Skin epidermis (tissue), 12 donors: ENCODE measurements around the gene DISP3.
A peak's percentile ranks its signal among the peaks of the same experiment; 100 is the strongest.

Experiments
- H3K27ac ChIP-seq, 21 experiments: fragments of 200-600 bp; sonication (generic) in 11 of 21; one replicate each; pipeline ENCODE4 v1.5.0; 2020; ENCODE audit warnings: mild to moderate bottlenecking in 3 of 21, inconsistent platforms in 2 of 21, moderate library complexity in 2 of 21
- H3K4me3 ChIP-seq, 7 experiments: fragments of 200-600 bp; sonication (generic) in 2 of 7; one replicate each; pipeline ENCODE4 v1.5.0; 2020; ENCODE audit warnings: inconsistent platforms in 2 of 7, mild to moderate bottlenecking in 2 of 7, moderate library complexity in 1 of 7

DISP3 gene, protein sequence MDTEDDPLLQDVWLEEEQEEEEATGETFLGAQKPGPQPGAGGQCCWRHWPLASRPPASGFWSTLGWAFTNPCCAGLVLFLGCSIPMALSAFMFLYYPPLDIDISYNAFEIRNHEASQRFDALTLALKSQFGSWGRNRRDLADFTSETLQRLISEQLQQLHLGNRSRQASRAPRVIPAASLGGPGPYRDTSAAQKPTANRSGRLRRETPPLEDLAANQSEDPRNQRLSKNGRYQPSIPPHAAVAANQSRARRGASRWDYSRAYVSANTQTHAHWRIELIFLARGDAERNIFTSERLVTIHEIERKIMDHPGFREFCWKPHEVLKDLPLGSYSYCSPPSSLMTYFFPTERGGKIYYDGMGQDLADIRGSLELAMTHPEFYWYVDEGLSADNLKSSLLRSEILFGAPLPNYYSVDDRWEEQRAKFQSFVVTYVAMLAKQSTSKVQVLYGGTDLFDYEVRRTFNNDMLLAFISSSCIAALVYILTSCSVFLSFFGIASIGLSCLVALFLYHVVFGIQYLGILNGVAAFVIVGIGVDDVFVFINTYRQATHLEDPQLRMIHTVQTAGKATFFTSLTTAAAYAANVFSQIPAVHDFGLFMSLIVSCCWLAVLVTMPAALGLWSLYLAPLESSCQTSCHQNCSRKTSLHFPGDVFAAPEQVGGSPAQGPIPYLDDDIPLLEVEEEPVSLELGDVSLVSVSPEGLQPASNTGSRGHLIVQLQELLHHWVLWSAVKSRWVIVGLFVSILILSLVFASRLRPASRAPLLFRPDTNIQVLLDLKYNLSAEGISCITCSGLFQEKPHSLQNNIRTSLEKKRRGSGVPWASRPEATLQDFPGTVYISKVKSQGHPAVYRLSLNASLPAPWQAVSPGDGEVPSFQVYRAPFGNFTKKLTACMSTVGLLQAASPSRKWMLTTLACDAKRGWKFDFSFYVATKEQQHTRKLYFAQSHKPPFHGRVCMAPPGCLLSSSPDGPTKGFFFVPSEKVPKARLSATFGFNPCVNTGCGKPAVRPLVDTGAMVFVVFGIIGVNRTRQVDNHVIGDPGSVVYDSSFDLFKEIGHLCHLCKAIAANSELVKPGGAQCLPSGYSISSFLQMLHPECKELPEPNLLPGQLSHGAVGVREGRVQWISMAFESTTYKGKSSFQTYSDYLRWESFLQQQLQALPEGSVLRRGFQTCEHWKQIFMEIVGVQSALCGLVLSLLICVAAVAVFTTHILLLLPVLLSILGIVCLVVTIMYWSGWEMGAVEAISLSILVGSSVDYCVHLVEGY (N-terminal part only)

DNA sequence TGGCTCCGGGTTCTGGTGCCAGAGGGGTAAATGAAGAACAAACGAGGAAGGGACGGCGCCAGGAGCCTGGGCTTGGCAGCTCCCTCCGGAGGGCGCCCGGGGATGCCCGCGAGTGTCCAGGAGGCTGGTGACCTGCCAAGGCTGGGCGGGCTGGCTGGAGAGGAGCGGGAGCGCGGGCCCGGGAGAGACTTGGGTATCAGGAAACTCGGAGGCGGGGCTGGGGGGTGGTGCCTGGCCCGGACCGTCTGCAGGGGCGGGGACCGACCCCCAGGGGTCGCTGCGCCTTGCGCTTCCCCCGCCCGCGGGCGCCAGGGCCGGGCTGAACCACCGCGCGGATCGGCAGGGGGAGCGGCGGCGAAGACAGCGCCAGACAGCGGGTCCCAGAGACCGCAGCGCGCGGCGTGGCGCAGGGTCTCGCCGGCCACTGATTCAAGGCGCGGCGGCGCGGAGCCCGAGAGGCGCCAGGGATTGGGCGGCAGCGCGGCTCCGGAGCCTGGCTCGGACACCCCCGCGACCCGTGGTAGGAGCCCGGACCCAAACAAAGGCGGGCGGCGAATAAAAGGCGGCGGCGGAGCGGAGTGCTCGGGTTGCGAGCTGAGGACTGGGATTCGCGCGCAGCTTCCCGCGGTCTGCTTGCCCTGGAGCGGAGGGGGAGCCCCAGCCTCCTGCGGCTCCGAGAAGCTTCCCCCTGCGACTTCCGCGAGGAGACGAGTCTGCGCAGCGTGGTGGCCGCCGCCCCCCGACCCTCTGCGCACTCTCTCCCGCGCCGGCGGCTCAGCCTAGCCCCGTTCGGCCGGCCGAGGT lies at the start of gene DISP3:
Gene DISP3 (plus strand): TSS at position 585 of the 804 bp plus-strand sequence. CDS start 21,838 bp downstream, outside the sequence.
- Histone ChIP-seq H3K4me3 (peak within 1 kb of the TSS; percentile 33 to 57 (median 38)), H3K27ac (no peak within 1 kb of the TSS)

DNA sequence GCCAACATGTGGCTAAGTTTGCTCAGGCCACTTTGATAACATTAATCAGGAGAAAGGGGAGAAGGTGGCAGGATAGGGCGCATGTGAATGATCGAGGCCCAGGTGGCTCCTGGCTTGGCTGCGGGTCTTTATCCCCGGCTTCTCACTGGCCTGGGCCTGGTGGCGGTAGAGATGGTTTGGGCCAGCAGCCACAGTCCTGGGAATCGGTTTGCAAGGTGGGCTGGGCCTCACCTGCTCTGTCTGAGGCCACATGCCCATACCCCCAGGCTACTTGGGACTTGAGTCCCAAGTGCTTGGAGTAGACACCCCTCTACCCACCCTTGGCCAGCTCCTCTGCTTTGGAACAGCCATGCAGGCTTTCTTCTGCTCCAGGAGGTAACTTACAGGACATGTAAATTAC lies 49.7 kb upstream of the DISP3 start:
- no peak overlapping the region for H3K27ac ChIP-seq
- H3K4me3 ChIP-seq, result no peak overlapping the region

DNA sequence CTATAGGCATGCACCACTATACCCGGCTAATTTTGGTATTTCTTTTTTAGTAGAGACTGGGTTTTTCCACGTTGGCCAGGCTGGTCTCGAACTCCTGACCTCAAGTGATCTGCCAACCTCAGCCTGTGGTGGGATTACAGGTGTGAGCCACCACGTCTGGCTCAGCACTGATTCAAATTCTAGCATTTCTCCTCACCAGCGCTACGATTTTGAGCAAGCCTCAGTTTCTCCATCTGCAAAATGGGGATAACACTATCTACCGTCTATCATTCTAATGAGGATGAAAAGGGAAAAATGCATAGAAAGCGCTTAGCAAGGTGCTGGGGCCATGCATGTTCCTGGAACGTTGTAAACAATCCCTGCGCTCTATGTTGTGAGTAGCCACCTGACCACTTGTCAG lies 49.0 kb upstream of the DISP3 start:
- no peak overlapping the region for H3K4me3 ChIP-seq

DNA sequence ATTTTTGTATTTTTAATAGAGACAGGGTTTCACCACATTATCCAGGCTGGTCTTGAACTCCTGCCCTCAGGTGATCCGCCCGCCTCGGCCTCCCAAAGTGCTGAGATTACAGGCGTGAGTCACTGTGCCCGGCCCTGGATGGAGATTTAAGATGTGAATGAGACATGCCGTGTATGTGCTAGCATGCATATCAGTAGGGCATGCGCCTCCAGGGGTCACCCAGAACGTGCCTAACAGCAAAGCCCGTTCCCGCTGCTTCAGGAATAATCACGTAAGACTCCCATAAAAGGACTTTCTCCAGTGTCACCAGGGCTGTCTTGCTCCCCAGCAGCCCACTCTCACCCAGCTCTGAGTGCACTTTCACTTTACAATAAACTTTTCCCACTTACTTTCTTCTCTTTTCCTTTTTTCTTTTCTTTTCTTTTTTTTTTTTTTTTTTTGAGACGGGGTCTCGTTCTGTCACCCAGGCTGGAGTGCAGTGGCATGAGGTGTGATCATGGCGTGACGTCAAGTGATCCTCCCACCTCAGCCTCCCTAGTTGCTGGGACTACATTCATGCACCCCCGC lies 46.9 kb upstream of the DISP3 start:
- Histone ChIP-seq H3K4me3 (no peak overlapping the region), H3K27ac (no peak overlapping the region)

More for the DNA sequence above, 49.0 kb upstream of the DISP3 start:
- H3K27ac ChIP-seq, result no peak overlapping the region

DNA sequence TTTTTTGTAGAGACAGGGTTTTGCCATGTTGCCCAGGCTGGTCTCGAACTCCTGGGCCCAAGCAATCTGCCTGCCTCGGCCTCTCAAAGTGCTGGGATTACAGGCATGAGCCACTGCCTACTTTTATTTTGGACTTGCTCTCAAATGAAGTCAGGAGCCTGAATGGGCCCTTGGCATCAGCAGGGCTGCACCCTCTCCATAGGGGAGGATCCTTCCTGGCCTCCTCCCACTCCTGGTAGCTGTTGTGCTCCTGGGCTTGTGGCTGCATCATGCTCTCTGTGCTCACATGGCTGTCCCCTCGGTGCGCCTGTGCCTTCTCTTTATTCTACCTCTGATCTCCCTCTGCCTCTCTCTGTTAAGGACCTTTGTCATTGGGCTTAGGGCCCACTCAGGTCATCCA lies 46.4 kb upstream of the DISP3 start:
- Histone ChIP-seq H3K4me3 (no peak overlapping the region), H3K27ac (no peak overlapping the region)

DNA sequence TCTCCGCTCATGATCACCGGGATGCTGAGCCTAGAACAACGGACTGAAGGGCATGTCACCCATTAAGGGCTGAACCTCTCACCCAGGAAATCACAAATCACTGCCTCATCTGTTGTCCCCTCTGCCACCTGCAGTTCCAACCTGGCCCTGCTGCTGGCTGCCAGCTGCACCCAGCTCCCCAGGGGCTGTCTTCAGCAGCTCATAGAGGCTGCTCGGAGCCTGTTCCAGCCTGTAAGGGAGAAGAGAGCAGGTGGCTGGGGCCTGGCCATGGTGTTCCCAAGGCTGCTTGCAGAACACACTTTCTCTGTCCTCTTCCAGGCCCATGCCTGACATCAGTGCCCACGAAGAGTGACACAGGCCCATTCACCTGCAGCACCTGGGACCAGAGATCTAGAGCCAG lies 44.5 kb upstream of the DISP3 start:
- Histone ChIP-seq H3K27ac (no peak overlapping the region), H3K4me3 (no peak overlapping the region)

DNA sequence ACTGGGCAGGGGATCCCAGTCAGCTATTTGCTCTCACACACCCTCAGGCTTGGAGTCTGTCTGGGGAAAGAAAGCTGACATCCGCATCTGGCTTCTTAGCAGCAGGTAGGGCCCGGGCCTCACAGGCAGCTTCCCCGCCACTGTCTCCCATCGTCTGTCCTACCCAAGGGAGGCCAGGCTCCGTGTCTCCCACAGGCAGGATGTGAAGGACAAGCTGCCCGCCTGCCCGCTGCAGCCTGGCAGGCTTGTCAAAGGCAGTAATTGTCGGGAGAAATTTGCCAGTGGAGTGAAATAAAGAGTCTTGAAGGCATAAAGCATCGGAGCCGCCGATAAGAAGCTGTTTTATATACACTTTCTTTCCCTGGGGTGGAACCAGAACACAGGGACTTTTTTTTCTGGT lies 44.0 kb upstream of the DISP3 start:
- no peak overlapping the region for H3K4me3 ChIP-seq
- H3K27ac ChIP-seq, result no peak overlapping the region

DNA sequence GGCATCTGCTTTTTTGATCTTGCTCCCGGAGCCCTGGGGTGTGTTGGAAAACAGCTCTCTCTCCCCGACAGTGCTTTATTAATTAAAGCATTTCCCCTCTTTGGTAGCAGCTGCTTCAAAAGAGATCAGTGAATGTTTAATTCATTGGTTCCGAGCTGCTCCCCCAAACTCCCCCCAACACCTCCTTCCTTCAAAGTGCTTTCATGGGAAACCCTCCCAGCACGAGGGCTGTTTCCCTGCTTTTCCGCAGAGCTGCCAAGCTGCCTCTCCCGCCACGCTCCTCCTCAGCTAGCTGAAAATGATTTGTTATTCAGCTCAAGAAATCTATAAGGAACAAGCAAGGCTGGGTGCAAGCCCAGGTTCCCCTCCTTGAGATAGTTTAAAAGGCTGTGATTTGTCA lies 40.0 kb upstream of the DISP3 start:
- H3K27ac ChIP-seq, result no peak overlapping the region
- H3K4me3 ChIP-seq, result no peak overlapping the region

DNA sequence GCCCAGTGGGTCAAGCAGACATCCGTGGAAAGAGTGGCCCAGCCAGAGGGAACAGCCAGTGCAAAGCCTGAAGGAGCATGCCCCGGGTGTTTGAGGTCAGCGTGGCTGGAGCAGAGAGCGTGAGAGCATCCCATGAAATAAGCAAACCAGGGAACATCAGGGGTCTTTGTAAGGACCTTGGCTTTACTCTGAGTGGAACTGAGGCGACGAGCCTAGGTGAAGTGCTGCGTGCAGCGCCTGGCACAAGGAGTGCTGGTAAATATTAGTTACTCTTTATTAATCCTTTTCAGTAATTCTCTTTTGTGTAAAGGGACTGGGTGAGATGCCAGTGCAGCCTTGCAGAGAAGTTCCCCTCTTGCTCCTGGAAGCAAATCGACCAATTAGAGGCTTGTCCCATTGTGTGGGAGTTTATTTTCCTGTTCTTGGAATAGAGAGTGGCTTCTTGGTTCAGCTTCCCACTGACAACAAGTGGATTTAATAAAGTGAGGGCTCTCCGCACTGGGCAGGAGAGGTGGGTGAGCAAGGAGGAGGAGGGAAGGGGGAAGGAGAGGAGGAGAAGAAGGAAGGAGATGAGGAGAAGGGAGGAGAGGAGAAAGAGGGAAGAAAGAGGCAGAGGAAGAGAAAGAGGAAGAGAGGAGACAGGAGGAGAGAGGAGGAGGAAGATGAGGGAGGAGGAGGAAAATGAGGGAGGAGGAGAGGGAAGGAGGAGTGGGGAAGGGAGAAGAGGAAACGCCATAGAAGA lies 37.6 kb upstream of the DISP3 start:
- no peak overlapping the region for H3K27ac ChIP-seq
- no peak overlapping the region for H3K4me3 ChIP-seq

DNA sequence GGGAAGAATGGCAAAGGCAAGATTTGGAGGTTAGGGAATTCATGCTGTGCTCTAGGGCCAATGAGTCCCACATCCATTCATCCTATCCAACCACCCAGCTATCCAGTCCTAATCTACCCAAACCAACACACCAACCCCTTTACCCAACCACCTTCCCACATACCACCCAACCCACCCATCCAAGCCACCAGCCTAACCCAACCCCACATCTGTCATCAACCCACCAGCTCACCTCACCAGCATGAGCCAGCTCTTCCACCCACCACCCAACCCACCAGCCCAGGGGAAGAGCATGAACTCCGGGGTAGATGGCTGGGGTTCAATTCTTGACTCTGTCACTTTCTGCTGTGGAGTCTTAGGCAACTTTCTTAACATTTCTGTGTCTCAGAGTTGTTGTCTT lies 35.9 kb upstream of the DISP3 start:
- H3K27ac ChIP-seq, result no peak overlapping the region
- no peak overlapping the region for H3K4me3 ChIP-seq

DNA sequence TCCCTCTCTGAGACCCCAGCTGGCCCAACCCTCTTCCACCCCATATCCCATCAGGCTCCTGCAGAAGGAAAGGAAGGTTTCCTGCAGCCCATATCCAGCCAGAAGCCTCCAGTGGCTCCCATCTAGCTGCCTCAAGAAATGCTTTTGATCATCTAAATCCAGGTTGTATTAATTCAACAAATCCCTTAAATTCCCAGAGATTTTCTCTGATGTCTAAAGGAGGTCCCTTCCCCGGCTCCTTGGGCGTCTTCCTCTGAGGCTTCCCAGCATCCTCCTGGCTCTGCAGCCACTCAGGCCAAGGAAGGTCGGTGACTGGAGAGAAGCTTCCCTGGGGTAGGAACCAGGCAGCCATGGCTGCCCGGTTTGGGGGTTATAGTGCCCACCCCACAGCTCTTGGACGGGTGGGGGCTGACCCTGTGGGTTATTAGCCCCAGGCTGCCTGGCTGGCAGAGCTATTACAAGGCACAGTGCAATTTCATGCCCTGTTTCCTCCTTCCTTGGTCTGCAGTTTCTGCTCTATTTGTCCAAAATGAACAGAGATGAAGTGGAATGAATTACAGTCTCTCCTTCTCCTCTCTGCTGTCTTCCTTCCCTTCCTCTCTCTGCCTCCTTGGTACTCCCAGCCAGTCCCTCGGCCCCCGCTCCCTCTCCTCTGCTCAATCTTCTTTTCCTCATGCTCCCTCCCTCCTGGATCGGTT lies 34.8 kb upstream of the DISP3 start:
- H3K27ac ChIP-seq, result no peak overlapping the region
- no peak overlapping the region for H3K4me3 ChIP-seq

DNA sequence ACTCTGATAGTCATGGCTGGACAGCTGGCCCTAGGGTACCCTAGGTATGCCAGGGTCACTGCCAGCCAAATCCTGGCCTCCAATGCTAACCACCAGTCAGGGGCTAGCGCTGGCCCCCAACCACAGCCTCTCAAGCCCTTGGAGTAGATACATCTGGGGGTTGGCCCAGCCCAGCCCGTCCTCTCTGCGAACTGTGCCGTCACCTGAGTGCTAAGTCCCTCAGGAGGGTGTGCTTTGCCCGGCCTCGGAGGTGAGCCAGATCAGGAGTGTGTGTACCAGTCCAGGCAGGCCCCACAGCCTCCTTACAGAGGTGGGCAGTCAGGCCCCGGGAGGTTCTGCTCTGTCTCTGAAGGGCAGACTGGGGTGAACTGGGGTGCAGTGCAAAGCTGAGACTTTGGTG lies 34.0 kb upstream of the DISP3 start:
- Histone ChIP-seq H3K27ac (no peak overlapping the region), H3K4me3 (no peak overlapping the region)

DNA sequence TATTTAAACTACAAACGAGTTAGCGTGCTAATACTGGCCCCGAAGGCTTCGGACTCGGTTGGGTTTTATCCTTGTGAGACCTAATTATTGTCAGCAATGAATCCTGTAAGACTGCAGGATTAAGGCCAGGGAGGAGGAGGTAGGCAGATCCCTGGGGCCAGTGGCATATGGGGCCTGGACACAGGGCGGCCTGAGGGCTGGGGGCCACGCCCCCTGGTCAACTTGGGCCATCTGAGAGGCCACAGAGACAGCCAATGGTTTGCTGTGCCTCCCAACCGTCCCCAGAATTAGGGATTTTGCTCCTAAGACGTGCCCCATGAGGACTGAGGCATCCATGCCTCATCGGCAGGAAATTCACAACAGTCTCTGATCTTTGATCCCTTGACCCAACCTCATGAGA lies 31.1 kb upstream of the DISP3 start:
- Histone ChIP-seq H3K27ac (no peak overlapping the region), H3K4me3 (no peak overlapping the region)

DNA sequence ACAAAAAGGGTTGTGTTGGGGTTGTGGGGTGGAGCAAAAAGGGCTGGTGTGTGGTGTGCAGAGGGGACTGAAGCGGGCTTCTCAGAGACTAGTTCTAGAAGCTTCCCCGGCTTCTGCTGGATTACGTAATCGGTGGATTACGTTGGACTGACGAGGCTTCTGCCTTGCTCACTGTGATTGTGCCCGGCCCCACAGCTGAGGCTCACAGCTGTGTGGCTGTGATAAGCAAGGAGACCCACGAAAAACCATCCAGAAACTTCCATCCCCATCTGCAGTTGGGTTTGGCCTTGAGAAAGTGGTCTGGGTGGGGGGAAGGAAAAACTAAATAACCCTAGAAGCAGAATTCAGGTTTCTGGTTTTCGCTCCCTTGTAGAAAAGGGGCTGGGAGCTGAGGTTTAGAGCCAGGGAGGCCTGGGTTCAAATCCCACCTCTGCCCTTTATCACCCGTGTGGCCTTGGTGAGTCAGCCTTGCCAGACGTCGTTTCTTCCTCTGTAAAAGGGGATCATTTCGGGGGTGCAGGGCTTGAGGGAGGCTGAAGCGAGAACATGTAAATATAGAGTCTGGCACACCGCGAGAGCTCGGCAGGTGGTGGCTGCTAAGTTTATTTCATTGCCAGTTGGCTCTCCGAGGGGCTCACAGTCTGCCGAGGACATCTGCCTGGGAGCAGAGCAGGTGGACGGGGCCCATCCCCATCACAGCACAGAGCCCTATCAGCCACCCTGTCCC lies 30.4 kb upstream of the DISP3 start:
- Histone ChIP-seq H3K27ac (no peak overlapping the region), H3K4me3 (no peak overlapping the region)

DNA sequence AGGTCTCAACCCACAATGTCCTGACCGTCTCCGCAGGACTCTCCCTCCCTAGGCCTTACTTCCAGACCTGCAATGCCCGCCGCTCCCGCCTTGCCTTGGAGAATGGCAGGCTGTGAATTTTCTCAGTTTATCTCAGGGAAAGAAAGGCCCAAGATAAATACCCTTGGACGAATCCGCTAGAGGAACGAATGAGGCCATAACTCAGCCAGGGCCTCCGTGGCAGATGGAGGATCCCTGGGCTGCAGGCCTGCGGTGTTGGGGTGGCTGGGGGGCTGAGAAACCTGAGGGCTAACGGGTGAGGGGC lies 29.9 kb upstream of the DISP3 start:
- Histone ChIP-seq H3K4me3 (no peak overlapping the region), H3K27ac (no peak overlapping the region)

DNA sequence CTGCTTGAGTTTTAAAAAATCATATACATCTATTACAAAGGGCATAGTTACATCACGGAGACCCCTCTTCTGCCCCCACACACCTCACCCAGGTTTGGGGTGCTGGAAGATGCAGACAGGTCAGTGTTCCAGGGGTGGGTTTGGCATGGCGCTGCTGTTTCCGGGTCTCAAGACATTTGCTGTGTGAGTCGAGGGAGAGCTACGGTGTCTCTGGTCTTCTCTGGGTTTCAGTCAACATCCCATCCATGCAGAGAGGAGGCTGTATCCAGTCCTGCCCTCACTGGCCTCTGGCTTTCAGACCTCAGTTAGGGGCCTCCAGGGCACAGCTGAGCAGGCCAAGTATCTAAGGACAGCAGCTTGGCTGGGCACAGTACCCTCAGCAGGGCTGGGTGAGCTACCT lies 28.6 kb upstream of the DISP3 start:
- H3K27ac ChIP-seq, result no peak overlapping the region
- H3K4me3 ChIP-seq, result no peak overlapping the region

DNA sequence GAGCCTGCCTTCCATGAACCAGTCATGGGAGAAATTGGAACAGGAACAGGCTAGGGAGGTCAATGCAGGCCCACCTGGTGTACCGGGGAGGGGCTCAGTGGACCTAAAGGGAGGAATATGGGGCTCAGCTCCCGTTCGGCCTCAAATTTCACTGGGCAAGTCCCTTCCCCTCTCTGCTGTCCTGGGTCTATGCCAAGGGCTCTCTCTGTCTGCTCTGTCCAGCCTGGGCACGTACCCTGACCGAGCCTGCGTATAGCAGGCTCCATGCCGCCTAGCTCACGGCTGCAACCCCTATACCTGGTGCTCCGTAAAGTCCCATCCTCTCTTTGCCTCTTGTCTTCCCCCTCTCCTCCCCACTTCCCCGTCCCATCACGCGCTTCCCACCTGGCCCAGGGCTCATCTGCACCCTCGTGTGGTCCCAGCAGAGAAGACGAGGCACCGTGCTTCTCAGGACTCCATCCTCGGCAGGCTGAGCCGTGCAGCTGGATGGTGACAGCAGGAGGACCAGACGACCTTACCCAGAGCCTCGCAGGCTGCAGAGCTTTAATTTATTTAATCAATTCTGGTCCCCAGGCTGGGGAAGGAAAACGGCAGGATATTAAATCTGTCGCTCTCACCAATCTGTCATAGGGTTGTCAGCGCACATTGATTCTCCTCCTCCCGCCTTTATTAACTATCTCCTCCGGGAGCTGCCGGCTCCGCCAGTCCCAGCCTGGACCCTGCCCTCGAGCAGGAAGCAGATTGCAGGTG lies 25.0 kb upstream of the DISP3 start:
- Histone ChIP-seq H3K4me3 (no peak overlapping the region), H3K27ac (no peak overlapping the region)
